Measurements from ENCODE around the gene PLSCR4.

The PLSCR4 gene

GRCh38 chr3:146189519-146190173 is 61.3 kb downstream of the PLSCR4 start:
- peak; percentile 91 for DNase-seq

DNA sequence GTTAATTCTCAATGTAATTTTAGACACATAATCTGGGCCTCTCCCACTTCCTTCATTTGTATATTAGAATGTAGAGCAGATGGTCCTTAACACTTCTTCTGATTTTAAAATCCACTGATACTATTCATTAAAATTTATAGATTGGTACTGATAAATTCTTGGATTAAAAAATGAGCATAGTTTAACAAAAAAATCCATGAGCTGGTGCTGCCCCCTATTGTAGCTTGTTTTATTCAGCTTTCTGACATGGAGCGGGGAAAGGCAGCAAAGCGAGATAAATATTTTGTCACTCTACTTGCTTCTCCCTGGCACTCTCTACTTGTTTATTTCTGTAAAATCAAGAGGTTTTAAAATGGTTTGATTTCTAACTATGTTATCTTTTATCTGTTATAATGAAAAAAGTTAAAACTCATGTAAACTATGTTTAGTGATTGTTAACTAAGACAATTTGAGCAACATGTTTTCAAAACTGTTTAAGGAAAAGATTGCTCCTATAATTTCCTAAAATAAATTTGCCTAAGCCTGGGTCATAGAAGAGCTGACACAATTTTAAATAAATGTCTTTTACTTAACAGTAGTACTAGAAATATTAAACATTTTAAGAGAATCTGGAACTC is 63.5 kb downstream of the PLSCR4 start:
- DNase-seq, result peak; percentile 56

DNA sequence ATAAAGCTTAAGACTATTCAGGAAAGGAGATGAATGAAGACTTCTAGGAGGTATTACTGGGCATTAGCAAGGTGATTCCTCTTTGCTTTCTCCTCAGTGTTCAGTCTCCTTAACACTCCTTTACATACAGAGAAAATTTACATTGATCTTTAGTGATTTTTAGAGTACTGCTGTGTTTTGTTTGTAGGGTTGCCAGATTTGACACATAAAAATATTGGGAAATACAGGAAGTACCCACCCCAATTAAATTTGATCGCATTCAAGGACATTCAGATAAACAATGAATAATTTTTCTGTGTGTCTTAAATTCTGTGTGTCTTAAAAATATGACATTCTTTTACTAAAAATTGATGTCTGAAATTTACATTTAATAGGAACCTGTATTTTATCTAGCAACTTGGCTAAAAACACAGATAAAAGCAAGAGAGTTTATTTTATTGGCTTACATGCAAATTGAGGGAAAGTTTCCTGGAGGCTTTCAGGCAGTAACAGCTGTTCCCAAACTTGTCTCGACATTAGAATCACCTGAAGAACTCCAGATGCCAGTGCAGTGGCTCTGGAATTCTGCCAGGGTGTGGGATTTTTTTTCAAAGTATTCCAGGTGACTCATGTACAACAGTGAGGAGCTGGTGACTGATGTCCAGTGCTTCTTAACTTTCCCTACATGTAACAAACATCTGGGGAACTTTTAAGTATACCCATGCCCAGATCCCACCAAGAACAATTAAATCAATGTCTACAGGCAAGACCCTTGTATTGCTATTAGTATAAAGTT is 66.5 kb downstream of the PLSCR4 start:
- peak; percentile 24 for DNase-seq

DNA sequence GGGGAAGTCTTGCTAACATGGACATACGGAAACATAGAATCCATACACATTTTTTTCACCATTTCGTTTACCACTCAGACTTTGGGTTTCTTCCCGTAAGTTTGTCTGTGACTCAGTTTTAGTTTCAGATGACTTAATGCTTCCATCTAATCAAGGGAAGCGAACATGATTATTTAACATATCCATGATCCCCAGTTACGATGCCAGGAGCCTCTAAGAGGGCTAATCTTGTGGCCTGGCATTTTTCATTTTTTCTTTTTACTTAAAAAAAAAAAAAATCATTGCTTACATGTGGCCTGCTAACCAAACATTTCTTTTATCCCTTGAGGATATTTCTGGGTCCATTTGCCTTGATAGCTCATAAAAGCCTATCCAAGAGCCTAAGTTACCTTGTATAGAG is 69.7 kb downstream of the PLSCR4 start:
- no peak for DNase-seq

- DNase-seq, result no peak
Measured at GRCh38 chr3:146180376-146180775, 70.5 kb downstream of the PLSCR4 start.

- DNase-seq, result no peak
Measured at GRCh38 chr3:146178006-146178689, 72.8 kb downstream of the PLSCR4 start.

DNA sequence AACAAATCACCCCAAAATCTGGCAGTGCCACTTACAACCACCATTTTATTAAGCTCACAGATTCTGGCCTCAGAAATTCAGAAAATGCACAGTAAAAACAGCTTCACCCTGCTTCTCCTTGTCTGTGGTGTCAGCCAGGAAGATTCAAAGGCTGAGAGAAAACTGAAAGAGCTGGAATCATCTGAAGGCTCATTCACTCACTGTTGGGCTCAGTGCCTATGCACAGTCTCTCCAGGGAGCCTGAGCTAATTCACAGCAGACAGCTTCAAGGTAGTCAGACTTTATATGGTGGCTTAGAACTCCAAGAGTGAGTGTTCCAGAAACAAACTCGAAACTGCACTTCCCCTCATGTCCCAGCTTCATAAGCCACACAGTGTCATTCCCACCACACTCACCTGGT is 73.4 kb downstream of the PLSCR4 start:
- DNase-seq, result no peak

DNA sequence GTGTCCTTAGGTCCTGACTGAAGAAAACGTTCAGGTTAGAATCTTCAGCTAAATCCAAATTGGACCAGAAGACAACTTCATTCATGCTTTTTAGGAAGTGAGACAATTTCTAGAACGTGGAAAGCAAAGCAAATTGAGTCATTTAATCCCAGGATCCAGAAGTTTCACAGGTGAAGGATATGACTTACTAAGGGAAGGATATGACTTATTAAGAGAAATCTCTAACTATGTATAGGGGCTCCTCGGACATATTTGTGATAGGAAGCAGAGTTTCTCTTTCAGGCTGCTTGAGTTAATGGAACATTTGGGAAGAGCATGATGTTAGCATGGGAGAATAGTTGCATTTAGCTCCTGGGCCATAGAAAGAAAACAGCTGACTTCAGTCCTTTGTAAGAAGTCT is 73.8 kb downstream of the PLSCR4 start:
- no peak for DNase-seq

GRCh38 chr3:146172586-146172985 is 78.3 kb downstream of the PLSCR4 start:
- DNase-seq, result no peak

DNA sequence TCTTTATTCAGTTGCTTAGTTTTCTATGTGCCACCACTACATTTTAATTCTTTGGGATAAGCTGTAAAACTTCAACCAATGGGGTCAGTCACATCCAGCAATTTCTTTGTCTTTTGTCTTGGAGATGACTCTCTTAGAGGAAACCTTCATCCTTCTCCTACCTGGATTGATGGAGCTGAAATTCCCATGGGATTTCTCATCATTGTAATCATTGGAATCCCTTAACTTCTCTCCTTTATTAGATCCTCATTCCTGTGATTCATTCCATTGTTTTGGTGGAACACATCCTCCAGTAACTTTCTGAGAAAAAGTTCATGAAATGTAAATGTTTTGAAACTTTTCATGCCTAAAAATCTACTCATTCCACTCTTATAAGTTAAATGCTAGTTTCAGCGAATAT is 80.3 kb downstream of the PLSCR4 start:
- DNase-seq, result no peak

DNA sequence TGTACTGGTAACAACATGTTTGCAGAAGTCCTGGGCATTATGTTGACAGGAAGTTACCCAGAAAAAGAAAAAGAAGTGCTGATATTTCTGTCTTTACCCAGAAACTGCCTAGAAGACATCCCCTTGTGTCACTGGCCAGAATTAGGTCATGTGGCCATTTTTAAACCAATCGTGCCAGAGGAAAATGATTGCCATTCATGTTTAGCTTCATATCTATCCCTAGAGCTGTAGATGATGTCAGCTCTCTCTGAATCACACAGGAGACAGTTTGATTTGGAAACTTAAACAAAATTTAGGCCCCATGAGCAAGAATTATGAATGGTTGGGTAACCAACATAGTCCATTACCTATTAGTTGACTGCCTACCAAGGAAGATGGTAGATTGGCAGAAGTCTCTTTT is 81.0 kb downstream of the PLSCR4 start:
- no peak for DNase-seq

GRCh38 chr3:146166826-146167225 is 84.1 kb downstream of the PLSCR4 start:
- DNase-seq, result no peak

DNA sequence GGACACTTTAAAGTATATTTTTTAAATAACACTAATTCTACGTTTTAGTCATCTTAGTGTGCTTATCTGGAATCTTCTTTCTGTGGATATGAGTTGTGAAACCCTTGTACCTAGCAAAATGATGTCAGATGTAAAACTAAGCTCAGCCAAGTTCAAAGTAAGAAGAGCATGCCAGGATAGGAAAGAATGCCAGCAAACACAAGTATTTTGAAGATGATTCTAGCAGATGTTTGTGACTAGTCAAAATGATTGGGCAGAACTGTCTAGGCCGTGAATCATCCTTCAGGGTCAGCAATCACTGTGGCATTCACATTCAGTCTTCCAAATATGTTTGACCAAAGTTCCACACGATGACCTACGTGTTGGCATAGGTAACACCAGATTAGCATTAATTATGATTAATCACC is 84.5 kb downstream of the PLSCR4 start:
- no peak for DNase-seq

DNA sequence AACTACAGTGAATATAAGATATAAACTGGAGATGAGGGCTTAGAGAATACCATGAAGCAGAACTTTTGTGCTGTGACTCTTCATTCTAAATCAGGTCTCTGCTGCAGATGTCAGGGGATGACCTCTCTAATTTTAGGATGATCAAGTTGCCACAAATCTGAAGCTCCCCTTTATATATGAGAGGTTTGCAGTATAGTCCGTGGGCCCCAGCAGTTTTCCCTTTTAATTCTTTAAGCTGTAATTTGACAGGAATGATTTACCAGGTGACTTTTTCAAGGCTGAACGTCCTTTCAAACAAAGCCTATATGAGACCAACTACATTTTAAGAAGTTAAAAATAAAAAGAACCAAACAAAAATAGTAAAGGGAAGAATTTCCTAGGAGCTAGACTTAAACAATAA is 85.0 kb downstream of the PLSCR4 start:
- peak; percentile 10 for DNase-seq

DNA sequence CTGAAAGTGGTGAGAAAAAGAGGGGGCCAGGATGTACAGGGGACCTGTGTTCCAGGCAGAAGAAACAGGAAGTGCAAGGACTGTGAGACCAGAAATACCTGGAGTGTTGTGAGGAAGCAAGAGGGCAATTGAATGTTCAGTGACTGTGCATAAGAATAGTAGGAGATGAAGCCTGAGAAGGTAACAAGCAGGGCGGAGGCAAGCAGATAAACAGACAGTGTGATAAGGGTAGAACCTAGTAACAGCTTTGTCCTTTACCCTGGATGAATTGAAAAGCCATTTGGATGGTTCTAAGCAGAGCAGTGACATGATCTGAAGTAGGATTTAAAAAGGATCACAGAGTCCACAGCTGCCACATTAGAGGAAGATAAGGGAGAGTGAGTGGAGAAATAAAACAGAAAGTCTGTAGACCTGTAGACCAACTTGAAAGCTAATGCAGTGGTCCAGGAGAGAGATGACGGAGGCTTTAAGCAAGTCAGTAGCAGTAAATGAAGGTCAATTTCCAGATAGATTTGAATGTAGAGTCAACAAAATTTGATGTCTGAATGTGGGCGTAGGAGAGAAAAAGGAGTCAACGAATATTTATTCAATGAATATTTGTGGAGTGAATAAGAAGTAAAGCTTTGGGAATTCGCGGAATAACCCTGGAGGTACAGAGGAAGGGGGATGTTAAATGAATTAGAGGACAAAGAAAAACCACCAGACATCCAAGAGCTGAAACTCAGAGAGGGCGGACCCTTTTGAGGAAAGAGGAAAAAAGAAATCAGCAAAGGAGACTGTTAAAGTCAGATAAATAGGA is 85.7 kb downstream of the PLSCR4 start:
- DNase-seq, result peak; percentile 62

DNA sequence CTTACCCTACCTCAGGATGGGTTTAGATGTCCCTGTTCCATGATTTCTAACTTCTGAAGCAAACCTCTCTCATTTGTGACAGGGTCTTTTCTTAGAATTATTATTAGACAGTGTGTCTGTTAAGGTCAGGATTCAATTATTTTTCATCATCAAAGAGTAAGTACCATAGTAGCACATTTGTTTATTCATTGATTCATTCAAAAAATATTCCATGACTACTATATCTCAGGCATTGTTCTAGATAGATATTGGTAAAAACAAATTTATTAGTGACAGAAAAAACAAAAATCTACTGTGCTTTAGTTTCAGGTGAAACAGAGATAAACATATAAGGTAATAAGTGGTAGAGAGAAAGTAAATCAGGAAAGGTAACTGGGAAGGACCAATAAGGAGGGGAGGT is 86.4 kb downstream of the PLSCR4 start:
- DNase-seq, result no peak

DNA sequence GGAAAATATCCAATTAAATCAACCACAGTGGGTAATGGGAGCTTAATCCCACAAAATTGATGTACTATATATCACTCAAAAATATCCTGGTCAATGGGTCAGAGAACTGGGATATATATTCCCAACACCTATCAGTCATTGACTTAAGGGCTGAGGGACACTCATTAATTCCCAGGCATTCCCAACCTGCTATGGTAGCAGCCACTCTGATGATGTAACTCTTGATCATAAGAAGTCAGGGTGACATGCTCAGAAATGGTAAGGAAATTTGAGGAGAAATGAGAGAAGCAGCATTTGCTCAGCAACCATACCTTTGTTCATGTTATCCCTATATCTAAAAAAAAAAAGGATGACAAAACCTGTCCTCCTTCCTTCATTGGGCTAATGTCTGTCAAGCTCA is 86.8 kb downstream of the PLSCR4 start:
- no peak for DNase-seq

DNA sequence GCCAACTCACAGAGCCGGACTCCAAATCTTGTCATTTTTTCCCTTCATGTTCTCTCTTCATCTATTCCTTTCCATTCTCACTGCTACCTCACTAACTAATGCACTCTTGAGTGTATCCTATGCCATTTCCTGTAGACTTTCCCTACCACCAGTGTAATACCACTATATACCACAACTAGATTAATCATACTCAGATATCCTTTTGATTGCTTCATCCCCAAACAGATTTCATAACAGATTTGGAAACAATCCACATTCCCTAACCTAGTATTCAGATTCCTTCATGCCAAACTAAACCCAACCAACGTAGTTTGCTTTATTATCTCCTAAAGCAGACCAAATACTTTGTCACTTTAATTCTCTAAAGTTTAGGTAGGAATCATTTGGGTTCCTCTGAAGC is 87.3 kb downstream of the PLSCR4 start:
- no peak for DNase-seq

DNA sequence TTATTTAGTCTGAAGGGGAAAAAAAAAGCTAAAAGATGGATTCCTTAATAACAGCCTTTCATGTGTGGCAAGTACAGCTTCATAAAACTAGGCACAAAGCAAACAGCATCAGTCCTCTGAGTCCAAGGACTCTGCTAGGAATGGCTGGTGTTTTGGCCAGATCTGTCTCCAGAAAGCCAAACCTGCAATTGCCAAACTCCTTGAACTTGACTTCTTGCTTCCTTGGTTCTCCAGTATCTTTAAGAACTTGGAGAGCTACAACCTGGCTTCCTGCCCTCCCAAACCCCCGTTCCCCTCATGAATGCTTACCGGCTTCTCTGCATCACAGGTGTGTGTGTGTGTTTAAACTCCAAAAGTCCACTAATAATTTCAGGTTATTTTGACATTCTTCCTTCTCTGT is 88.3 kb downstream of the PLSCR4 start:
- no peak for DNase-seq

GRCh38 chr3:146161663-146162002 is 89.3 kb downstream of the PLSCR4 start:
- peak; percentile 72 for DNase-seq

- peak; percentile 87 for DNase-seq
Measured at GRCh38 chr3:146160964-146161662, 89.8 kb downstream of the PLSCR4 start, which contains the start of gene PLOD2. Gene PLOD2 (minus strand): TSS chr3:146161184. CDS start chr3:146160989, 195 bp downstream.

DNA sequence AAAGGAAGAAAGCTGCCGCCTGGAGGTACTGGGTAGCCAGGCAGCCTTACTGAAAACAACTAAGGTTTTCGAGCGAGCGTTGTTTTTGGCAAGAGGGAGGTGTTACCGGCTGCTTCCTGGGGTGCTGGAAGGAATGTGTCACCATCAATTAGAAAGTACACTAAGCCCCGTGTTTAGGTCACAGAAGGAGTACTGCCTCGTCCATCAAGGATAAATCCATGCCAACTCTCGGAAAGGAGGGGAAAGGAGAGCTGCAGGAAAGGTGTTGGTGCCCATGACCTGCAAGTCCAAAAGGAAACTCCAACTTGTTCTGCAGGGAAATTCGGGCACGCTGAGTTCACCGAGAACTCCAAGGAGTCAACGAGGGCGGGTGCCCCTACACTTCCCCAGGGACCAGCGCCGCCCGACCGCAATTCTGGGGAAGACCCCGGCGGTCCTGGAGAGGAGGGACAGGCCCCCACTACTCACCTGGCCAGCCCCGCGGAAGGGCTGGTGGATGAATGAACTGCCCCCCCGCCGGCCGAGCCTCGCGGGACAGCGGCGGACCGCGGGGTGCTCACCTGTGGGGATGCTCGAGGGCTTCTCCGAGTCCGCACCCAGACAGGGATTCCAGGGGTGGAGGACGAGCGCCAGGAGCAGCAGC is 90.5 kb downstream of the PLSCR4 start:
- peak; percentile 90 for DNase-seq

Data from NCI-H82 (cell line).